Spleen (tissue), 7 donors: ENCODE measurements around the gene BDNF.

Experiments
- POLR2A ChIP-seq, 3 donors: fragments of 450-650 bp; IDR thresholded peaks; one replicate each; pipeline ENCODE4 v1.5.1; 2017; ENCODE audit warnings: antibody characterized with exemption in 3 of 3, mild to moderate bottlenecking in 1 of 3
- POLR2AphosphoS5 ChIP-seq, 3 donors: sonication (generic); formaldehyde crosslinking; IDR thresholded peaks; one replicate each; pipeline ENCODE4 v1.5.1; 2017; ENCODE audit warnings: antibody characterized with exemption in 3 of 3
- TF ChIP-seq, protein P1 (sequence below), 11 experiments: fragments of 200-600 bp in 7 of 11; fragments of 450-650 bp in 4 of 11; sonication (generic) in 4 of 11; IDR thresholded peaks in 8 of 11; conservative IDR thresholded peaks in 3 of 11; 1 replicate in 7 of 11; 2 replicates in 4 of 11; pipeline versions ENCODE4 v1.4.0 to v1.8.0; 2016 to 2021; ENCODE audit warnings: antibody characterized with exemption in 11 of 11, inconsistent platforms in 4 of 11, mild to moderate bottlenecking in 1 of 11
- donor health status: DM: no; HTN: no; CAD: no; lungs with moderate emphysema.
- donor health status: DM: no; HTN: no; CAD: no.
- donor health status: DM: no; HTN: no; CAD: no.

DNA sequence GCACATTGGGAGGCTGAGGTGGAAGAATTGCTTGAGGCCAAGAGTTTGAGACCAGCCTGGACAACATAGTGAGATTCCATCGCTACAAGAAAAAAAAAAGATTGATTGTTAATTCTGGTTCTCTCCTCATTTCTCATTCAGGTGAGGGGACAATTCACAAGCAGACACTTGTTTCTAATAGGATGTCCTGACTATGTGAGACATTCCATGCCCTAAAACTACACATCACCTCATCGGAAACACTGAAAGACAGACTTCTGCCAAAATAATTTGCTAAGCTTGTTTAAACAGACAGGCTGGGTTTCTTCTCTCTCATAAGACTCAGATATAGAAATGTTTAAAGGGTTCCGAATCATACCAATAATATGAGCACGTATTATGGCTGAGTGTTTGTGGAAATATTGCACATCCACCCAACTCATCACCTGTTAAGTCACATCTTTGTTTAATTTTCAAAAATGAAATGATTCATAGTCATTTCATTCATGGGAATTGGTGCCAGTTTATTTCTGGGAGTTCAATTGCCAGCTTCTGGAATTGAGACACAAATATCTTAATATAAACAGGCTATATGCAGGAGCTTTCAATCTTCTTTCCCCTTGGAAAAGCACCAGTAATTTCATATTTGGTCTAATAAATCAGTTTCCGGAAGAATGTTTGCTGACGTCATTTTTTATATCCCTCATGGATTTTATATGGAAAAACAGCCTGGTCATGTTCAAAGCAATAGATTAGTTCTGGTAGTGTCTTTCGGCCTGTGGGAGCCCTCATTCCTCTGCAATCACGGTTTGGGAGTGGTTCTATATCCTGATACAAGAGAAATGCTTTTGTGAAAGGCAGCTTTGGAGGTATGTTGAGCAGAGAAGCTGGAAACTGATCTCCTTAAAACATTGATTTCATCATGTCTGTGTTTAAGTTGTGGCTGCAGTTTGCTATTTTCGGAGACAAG, 87.0 kb downstream of the BDNF start:
- TF ChIP-seq, protein P1, sequence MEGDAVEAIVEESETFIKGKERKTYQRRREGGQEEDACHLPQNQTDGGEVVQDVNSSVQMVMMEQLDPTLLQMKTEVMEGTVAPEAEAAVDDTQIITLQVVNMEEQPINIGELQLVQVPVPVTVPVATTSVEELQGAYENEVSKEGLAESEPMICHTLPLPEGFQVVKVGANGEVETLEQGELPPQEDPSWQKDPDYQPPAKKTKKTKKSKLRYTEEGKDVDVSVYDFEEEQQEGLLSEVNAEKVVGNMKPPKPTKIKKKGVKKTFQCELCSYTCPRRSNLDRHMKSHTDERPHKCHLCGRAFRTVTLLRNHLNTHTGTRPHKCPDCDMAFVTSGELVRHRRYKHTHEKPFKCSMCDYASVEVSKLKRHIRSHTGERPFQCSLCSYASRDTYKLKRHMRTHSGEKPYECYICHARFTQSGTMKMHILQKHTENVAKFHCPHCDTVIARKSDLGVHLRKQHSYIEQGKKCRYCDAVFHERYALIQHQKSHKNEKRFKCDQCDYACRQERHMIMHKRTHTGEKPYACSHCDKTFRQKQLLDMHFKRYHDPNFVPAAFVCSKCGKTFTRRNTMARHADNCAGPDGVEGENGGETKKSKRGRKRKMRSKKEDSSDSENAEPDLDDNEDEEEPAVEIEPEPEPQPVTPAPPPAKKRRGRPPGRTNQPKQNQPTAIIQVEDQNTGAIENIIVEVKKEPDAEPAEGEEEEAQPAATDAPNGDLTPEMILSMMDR (IDR thresholded peaks at IDR 0.05 in 8 of 11, conservative IDR thresholded peaks at IDR 0.05 in 3 of 11), result no peak
- TF ChIP-seq POLR2A (IDR thresholded peaks at IDR 0.05) (no peak), POLR2AphosphoS5 (IDR thresholded peaks at IDR 0.05) (no peak)
